H9 (cell line): ENCODE data around the gene SDK2. TPM values are rescaled to one million over a fixed set of nuclear protein-coding genes. Genes with fewer than 3 reads are reported as not detected.

Source experiments
- DNase-seq: peaks from one replicate; pipeline ENCODE4 v3.0.0-alpha.2; 2017
- H2AFZ ChIP-seq: one replicate; pipeline ENCODE4 v1.6.1; 2013; ENCODE audit warnings: mild to moderate bottlenecking, low read length, control low read depth, moderate library complexity
- H2AK5ac ChIP-seq: 2 replicates; pipeline ENCODE4 v1.6.1; 2013; ENCODE audit warnings: low read length, control low read depth, mixed read lengths; ENCODE audit not compliant: insufficient read length
- H2BK120ac ChIP-seq: one replicate; pipeline ENCODE4 v1.6.1; 2013; ENCODE audit warnings: low read depth, mild to moderate bottlenecking, low read length, control low read depth, inconsistent platforms; ENCODE audit not compliant: poor library complexity, severe bottlenecking
- H2BK12ac ChIP-seq: 2 replicates; pipeline ENCODE4 v1.6.1; 2013; ENCODE audit warnings: low read length, control low read depth, mixed read lengths, low read depth; ENCODE audit not compliant: insufficient read length
- H2BK15ac ChIP-seq: 2 replicates; pipeline ENCODE4 v1.6.1; 2013; ENCODE audit warnings: low read depth, low read length, control low read depth
- H2BK20ac ChIP-seq: one replicate; pipeline ENCODE4 v1.6.1; 2013; ENCODE audit warnings: low read depth, mild to moderate bottlenecking, low read length, control low read depth, inconsistent platforms; ENCODE audit not compliant: poor library complexity, severe bottlenecking
- H2BK5ac ChIP-seq: 2 replicates; pipeline ENCODE4 v1.6.1; 2013; ENCODE audit warnings: low read length, control low read depth, mixed read lengths; ENCODE audit not compliant: insufficient read length
- H3K14ac ChIP-seq: 2 replicates; pipeline ENCODE4 v1.6.1; 2013; ENCODE audit warnings: low read length, control low read depth; ENCODE audit not compliant: insufficient read depth
- H3K18ac ChIP-seq: 2 replicates; pipeline ENCODE4 v1.6.1; 2013; ENCODE audit warnings: low read depth, mild to moderate bottlenecking, mixed read lengths, low read length, control low read depth; ENCODE audit not compliant: insufficient read length
- H3K23ac ChIP-seq: 2 replicates; pipeline ENCODE4 v1.6.1; 2013; ENCODE audit warnings: low read length, control low read depth, mixed read lengths, low read depth; ENCODE audit not compliant: insufficient read length
- H3K23me2 ChIP-seq: 2 replicates; pipeline ENCODE4 v1.6.1; 2013; ENCODE audit warnings: low read depth, mild to moderate bottlenecking, mixed read lengths, low read length, control low read depth; ENCODE audit not compliant: insufficient read length, poor library complexity, severe bottlenecking
- H3K27ac ChIP-seq: 2 replicates; pipeline ENCODE4 v1.5.1; 2013; ENCODE audit warnings: low read length, control low read depth, mixed read lengths, low read depth; ENCODE audit not compliant: insufficient read length
- H3K27me3 ChIP-seq: 2 replicates; pipeline ENCODE4 v1.6.1; 2013; ENCODE audit warnings: low read length, control low read depth, inconsistent platforms; ENCODE audit not compliant: insufficient read depth
- H3K4ac ChIP-seq: 2 replicates; pipeline ENCODE4 v1.6.1; 2013; ENCODE audit warnings: low read depth, mild to moderate bottlenecking, control low read depth, inconsistent platforms, low read length, moderate library complexity
- H3K4me1 ChIP-seq: 2 replicates; pipeline ENCODE4 v1.6.1; 2013; ENCODE audit warnings: low read length, control low read depth, inconsistent platforms; ENCODE audit not compliant: insufficient read depth
- H3K4me2 ChIP-seq: 2 replicates; pipeline ENCODE4 v1.6.1; 2013; ENCODE audit warnings: low read length, control low read depth, mixed read lengths; ENCODE audit not compliant: insufficient read length, insufficient read depth
- H3K56ac ChIP-seq: 2 replicates; pipeline ENCODE4 v1.6.1; 2013; ENCODE audit warnings: low read depth, mild to moderate bottlenecking, mixed read lengths, low read length, control low read depth; ENCODE audit not compliant: insufficient read length
- H3K79me1 ChIP-seq: 2 replicates; pipeline ENCODE4 v1.6.1; 2013; ENCODE audit warnings: low read depth, mild to moderate bottlenecking, moderate library complexity, low read length, control low read depth, inconsistent platforms; ENCODE audit not compliant: insufficient read depth, poor library complexity, severe bottlenecking
- H3K79me2 ChIP-seq: 2 replicates; pipeline ENCODE4 v1.6.1; 2013; ENCODE audit warnings: low read length, control low read depth, inconsistent platforms; ENCODE audit not compliant: insufficient read depth
- H3K9ac ChIP-seq: 2 replicates; pipeline ENCODE4 v1.6.1; 2013; ENCODE audit warnings: low read length, control low read depth, mixed read lengths; ENCODE audit not compliant: insufficient read length; ENCODE audit errors: extremely low read depth
- H3K9me3 ChIP-seq: one replicate; pipeline ENCODE4 v1.6.1; 2013; ENCODE audit warnings: low read depth, low read length, inconsistent platforms; ENCODE audit not compliant: control insufficient read depth
- H3T11ph ChIP-seq: one replicate; pipeline ENCODE4 v1.6.1; 2013; ENCODE audit warnings: mild to moderate bottlenecking, low read length, control low read depth, inconsistent platforms
- H4K20me1 ChIP-seq: one replicate; pipeline ENCODE4 v1.6.1; 2013; ENCODE audit not compliant: control insufficient read depth, insufficient read length, insufficient read depth
- H4K5ac ChIP-seq: 2 replicates; pipeline ENCODE4 v1.6.1; 2013; ENCODE audit warnings: low read depth, mild to moderate bottlenecking, mixed read lengths, low read length, control low read depth; ENCODE audit not compliant: insufficient read length
- H4K8ac ChIP-seq: replicated peaks from 2 replicates; pipeline ENCODE4 v1.6.1; 2013; ENCODE audit warnings: low read length, control low read depth, mixed read lengths, low read depth; ENCODE audit not compliant: insufficient read length
- H4K91ac ChIP-seq: 2 replicates; pipeline ENCODE4 v1.6.1; 2013; ENCODE audit warnings: low read depth, mild to moderate bottlenecking, moderate library complexity, mixed read lengths, low read length, control low read depth; ENCODE audit not compliant: insufficient read length
- H3K27ac Mint-ChIP-seq, 3 experiments: 2 replicates in 2 of 3; 3 replicates in 1 of 3; pipeline ENCODE4 v1.8.0; 2020 to 2021; ENCODE audit warnings: mixed read lengths in 3 of 3, mild to moderate bottlenecking in 1 of 3, moderate library complexity in 1 of 3
- H3K27me3 Mint-ChIP-seq: 2 replicates; pipeline ENCODE4 v1.8.0; 2021; ENCODE audit warnings: low read depth, mild to moderate bottlenecking, moderate library complexity, mixed read lengths
- H3K36me3 Mint-ChIP-seq, 3 experiments: 2 replicates in 2 of 3; 3 replicates in 1 of 3; pipeline ENCODE4 v1.8.0; 2020 to 2021; ENCODE audit warnings: low read depth in 3 of 3, mixed read lengths in 3 of 3; ENCODE audit not compliant: insufficient read depth in 1 of 3
- H3K4me1 Mint-ChIP-seq, 2 experiments: 2 replicates each; pipeline ENCODE4 v1.8.0; 2020; ENCODE audit warnings: mixed read lengths in 2 of 2
- H3K4me3 Mint-ChIP-seq, 2 experiments: 2 replicates in 1 of 2; 3 replicates in 1 of 2; pipeline ENCODE4 v1.8.0; 2020 to 2021; ENCODE audit warnings: mild to moderate bottlenecking in 2 of 2, mixed read lengths in 2 of 2, moderate library complexity in 1 of 2
- H3K9me3 Mint-ChIP-seq, 2 experiments: 2 replicates in 1 of 2; 3 replicates in 1 of 2; pipeline ENCODE4 v1.8.0; 2020; ENCODE audit warnings: mild to moderate bottlenecking in 2 of 2, mixed read lengths in 2 of 2, moderate library complexity in 1 of 2
- WGBS: extraction: QIAGEN DNeasy Blood & Tissue Kit; methylation state at CpG from one replicate; pipeline ENCODE4 v1.1.7; 2013; ENCODE audit warnings: missing lambda C conversion rate, low lambda C conversion rate, mixed read lengths; ENCODE audit not compliant: insufficient read length; ENCODE audit errors: extremely low coverage; 5-methylcytosine and 5-hydroxymethylcytosine counted together
- total RNA-seq: library from RNA; stranded (reverse); gene quantifications from 2 replicates; pipeline ENCODE4 v1.2.1, GENCODE V29; 2021
- TF ChIP-seq, protein P1 (sequence below): fragments of 200-600 bp; sonication (generic); conservative IDR thresholded peaks from 3 replicates; pipeline ENCODE4 v1.8.0; 2021; ENCODE audit warnings: antibody characterized with exemption, mild to moderate bottlenecking

SDK2 gene
- total RNA-seq, 1 experiment from 2014 or later, result 9.1 TPM

DNA sequence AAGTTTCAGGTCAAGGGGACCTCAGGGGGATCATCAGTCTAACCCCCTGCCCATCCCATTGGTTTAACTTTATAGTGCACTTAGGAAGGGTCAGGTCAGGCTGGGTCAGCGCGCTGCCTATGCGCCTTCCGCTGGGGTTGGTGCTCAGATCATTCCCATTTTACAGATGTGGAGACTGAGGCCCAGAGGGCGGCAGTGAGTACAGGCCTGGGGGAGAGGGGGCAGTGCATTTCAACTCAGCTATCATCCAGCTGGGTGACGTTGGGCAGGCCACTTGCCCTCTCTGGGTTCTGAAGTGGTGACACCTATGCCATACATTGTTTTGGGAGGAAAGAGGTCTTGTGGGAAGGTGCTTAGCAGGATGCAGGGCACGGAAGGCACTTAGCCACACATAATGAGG, 204.6 kb downstream of the SDK2 start:
- no peaks in the 10 kb centered on the region for H3K79me2 ChIP-seq
- no CpG with 5 or more reads among the region's 7 CpGs for WGBS
- TF ChIP-seq, protein P1, sequence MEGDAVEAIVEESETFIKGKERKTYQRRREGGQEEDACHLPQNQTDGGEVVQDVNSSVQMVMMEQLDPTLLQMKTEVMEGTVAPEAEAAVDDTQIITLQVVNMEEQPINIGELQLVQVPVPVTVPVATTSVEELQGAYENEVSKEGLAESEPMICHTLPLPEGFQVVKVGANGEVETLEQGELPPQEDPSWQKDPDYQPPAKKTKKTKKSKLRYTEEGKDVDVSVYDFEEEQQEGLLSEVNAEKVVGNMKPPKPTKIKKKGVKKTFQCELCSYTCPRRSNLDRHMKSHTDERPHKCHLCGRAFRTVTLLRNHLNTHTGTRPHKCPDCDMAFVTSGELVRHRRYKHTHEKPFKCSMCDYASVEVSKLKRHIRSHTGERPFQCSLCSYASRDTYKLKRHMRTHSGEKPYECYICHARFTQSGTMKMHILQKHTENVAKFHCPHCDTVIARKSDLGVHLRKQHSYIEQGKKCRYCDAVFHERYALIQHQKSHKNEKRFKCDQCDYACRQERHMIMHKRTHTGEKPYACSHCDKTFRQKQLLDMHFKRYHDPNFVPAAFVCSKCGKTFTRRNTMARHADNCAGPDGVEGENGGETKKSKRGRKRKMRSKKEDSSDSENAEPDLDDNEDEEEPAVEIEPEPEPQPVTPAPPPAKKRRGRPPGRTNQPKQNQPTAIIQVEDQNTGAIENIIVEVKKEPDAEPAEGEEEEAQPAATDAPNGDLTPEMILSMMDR, result no peak
- no peaks in the 10 kb centered on the region; the same call in 1 of the 2 replicates for H3K27me3 Mint-ChIP-seq
- H2AFZ ChIP-seq, result no peak overlapping the region
- H4K20me1 ChIP-seq, result no peaks in the 10 kb centered on the region
- H2BK12ac ChIP-seq, result no peak overlapping the region
- H3K14ac ChIP-seq, result no peak overlapping the region
- H3K27ac Mint-ChIP-seq, result no peak overlapping the region; a peak in 1 of 7 replicates
- H3K79me1 ChIP-seq, result no peaks in the 10 kb centered on the region
- no peak overlapping the region for H4K5ac ChIP-seq
- no peak overlapping the region for H4K8ac ChIP-seq
- peaks cover 3 to 13% (median 7%) of the 10 kb centered on the region in 3 experiments; a peak in 3 of 7 replicates for H3K36me3 Mint-ChIP-seq
- H3K9me3 ChIP-seq, result no peaks in the 10 kb centered on the region
- H3T11ph ChIP-seq, result no peak overlapping the region
- no peak overlapping the region for H3K56ac ChIP-seq
- no peaks in the 10 kb centered on the region for H3K27me3 ChIP-seq
- no peak overlapping the region for H3K18ac ChIP-seq
- H3K9ac ChIP-seq, result no peak overlapping the region
- H4K91ac ChIP-seq, result no peak overlapping the region
- H3K4ac ChIP-seq, result no peak overlapping the region
- peaks cover 4 to 6% of the 10 kb centered on the region in 2 experiments; a peak in 2 of 4 replicates for H3K4me1 Mint-ChIP-seq
- no peak overlapping the region for H2AK5ac ChIP-seq
- no peak overlapping the region for H3K4me2 ChIP-seq
- H3K4me3 Mint-ChIP-seq, result 0 out of 5 replicates have a peak overlapping the region, but pooled peaks of 1 of the 2 experiments have one; percentile 12
- H3K23ac ChIP-seq, result no peak overlapping the region
- H2BK120ac ChIP-seq, result no peak overlapping the region
- H3K27ac ChIP-seq, result no peak overlapping the region
- DNase-seq, result no peak
- no peak overlapping the region for H2BK5ac ChIP-seq
- H3K9me3 Mint-ChIP-seq, result peaks cover 3 to 5% of the 10 kb centered on the region in 2 experiments; a peak in 2 of 5 replicates
- H2BK20ac ChIP-seq, result no peak overlapping the region
- no peaks in the 10 kb centered on the region for H3K23me2 ChIP-seq
- H3K4me1 ChIP-seq, result no peaks in the 10 kb centered on the region
- no peak overlapping the region for H2BK15ac ChIP-seq
